KOPT-K1 (cell line): ENCODE data around the gene GPR83.
"Not testable (repeated sequence)": the region's sequence is repeated elsewhere in the genome, so short reads cannot be mapped to it uniquely, and the experiment has no call there.

Experiments
- H3K27ac ChIP-seq: fragments of 200-600 bp; sonication (generic); 2 replicates; pipeline ENCODE4 v1.5.1; 2016; ENCODE audit warnings: antibody characterized with exemption, mild to moderate bottlenecking, low read depth, low read length; ENCODE audit not compliant: poor library complexity, severe bottlenecking
- H3K36me3 ChIP-seq: fragments of 200-600 bp; sonication (generic); 2 replicates; pipeline ENCODE4 v1.5.1; 2017; ENCODE audit warnings: antibody characterized with exemption, mild to moderate bottlenecking, low read length, moderate library complexity; ENCODE audit not compliant: insufficient read depth
- H3K9me3 ChIP-seq: fragments of 200-600 bp; sonication (generic); 2 replicates; pipeline ENCODE4 v1.5.1; 2017; ENCODE audit warnings: antibody characterized with exemption, low read length, mild to moderate bottlenecking; ENCODE audit not compliant: insufficient read depth, poor library complexity, severe bottlenecking

GPR83 gene

GRCh38 chr11:94401773-94402265 lies 600 bp upstream of the GPR83 start:
- H3K36me3 ChIP-seq: no peaks in the 10 kb centered on the region

GRCh38 chr11:94400457-94400838 lies 771 bp downstream of the GPR83 start:
- no peaks in the 10 kb centered on the region for H3K36me3 ChIP-seq
- H3K9me3 ChIP-seq: no peaks in the 10 kb centered on the region
- H3K27ac ChIP-seq: no peak overlapping the region

More at GRCh38 chr11:94401773-94402265, 600 bp upstream of the GPR83 start:
- Histone ChIP-seq H3K27ac (no peak overlapping the region), H3K9me3 (no peaks in the 10 kb centered on the region)

- Histone ChIP-seq H3K9me3 (no peaks in the 10 kb centered on the region), H3K27ac (no peak overlapping the region), H3K36me3 (no peaks in the 10 kb centered on the region)
Measured at GRCh38 chr11:94400050-94400449, 1.2 kb downstream of the GPR83 start.

GRCh38 chr11:94398101-94398500 lies 3.1 kb downstream of the GPR83 start:
- H3K27ac ChIP-seq: no peak overlapping the region
- no peaks in the 10 kb centered on the region for H3K9me3 ChIP-seq
- H3K36me3 ChIP-seq: no peaks in the 10 kb centered on the region

- H3K9me3 ChIP-seq: no peaks in the 10 kb centered on the region
- no peaks in the 10 kb centered on the region for H3K36me3 ChIP-seq
- H3K27ac ChIP-seq: no peak overlapping the region
Measured at GRCh38 chr11:94396282-94396681, 4.9 kb downstream of the GPR83 start.

GRCh38 chr11:94391937-94392336 lies 9.3 kb downstream of the GPR83 start:
- H3K9me3 ChIP-seq, H3K27ac ChIP-seq, H3K36me3 ChIP-seq: not testable (repeated sequence)

- H3K36me3 ChIP-seq: no peaks in the 10 kb centered on the region
Measured at GRCh38 chr11:94379613-94380012, 21.6 kb downstream of the GPR83 start.

GRCh38 chr11:94376841-94377240 lies 24.4 kb downstream of the GPR83 start:
- no peak overlapping the region for H3K27ac ChIP-seq
- H3K9me3 ChIP-seq: no peaks in the 10 kb centered on the region
- H3K36me3 ChIP-seq: no peaks in the 10 kb centered on the region

More at GRCh38 chr11:94379613-94380012, 21.6 kb downstream of the GPR83 start:
- H3K9me3 ChIP-seq: no peaks in the 10 kb centered on the region
- H3K27ac ChIP-seq: no peak overlapping the region

- not testable (repeated sequence) for H3K9me3 ChIP-seq, H3K36me3 ChIP-seq, H3K27ac ChIP-seq
Measured at GRCh38 chr11:94370576-94370975, 30.6 kb downstream of the GPR83 start.

GRCh38 chr11:94350850-94351563 lies 50.2 kb downstream of the GPR83 start:
- not testable (repeated sequence) for H3K36me3 ChIP-seq, H3K9me3 ChIP-seq, H3K27ac ChIP-seq

GRCh38 chr11:94346311-94346710 lies 54.9 kb downstream of the GPR83 start:
- H3K9me3 ChIP-seq, H3K36me3 ChIP-seq, H3K27ac ChIP-seq: not testable (repeated sequence)

- no peaks in the 10 kb centered on the region for H3K9me3 ChIP-seq
- no peak overlapping the region for H3K27ac ChIP-seq
- H3K36me3 ChIP-seq: no peaks in the 10 kb centered on the region
Measured at GRCh38 chr11:94343495-94343894, 57.7 kb downstream of the GPR83 start.

GRCh38 chr11:94342250-94342649 lies 59.0 kb downstream of the GPR83 start:
- no peak overlapping the region for H3K27ac ChIP-seq
- no peaks in the 10 kb centered on the region for H3K36me3 ChIP-seq
- no peaks in the 10 kb centered on the region for H3K9me3 ChIP-seq

GRCh38 chr11:94338651-94339050 lies 62.6 kb downstream of the GPR83 start:
- no peak overlapping the region for H3K27ac ChIP-seq
- H3K36me3 ChIP-seq: no peaks in the 10 kb centered on the region
- no peaks in the 10 kb centered on the region for H3K9me3 ChIP-seq

- Histone ChIP-seq H3K27ac (no peak overlapping the region), H3K36me3 (no peaks in the 10 kb centered on the region), H3K9me3 (no peaks in the 10 kb centered on the region)
Measured at GRCh38 chr11:94336033-94336432, 65.2 kb downstream of the GPR83 start.

- Histone ChIP-seq H3K27ac (no peak overlapping the region), H3K36me3 (no peaks in the 10 kb centered on the region)
Measured at GRCh38 chr11:94332814-94333213, 68.4 kb downstream of the GPR83 start.

More at GRCh38 chr11:94332814-94333213, 68.4 kb downstream of the GPR83 start:
- H3K9me3 ChIP-seq: no peaks in the 10 kb centered on the region
